ENCODE measurements around the gene IL17D.
A peak's percentile ranks its signal among the peaks of the same experiment; 100 is the strongest.

Gene IL17D

DNA sequence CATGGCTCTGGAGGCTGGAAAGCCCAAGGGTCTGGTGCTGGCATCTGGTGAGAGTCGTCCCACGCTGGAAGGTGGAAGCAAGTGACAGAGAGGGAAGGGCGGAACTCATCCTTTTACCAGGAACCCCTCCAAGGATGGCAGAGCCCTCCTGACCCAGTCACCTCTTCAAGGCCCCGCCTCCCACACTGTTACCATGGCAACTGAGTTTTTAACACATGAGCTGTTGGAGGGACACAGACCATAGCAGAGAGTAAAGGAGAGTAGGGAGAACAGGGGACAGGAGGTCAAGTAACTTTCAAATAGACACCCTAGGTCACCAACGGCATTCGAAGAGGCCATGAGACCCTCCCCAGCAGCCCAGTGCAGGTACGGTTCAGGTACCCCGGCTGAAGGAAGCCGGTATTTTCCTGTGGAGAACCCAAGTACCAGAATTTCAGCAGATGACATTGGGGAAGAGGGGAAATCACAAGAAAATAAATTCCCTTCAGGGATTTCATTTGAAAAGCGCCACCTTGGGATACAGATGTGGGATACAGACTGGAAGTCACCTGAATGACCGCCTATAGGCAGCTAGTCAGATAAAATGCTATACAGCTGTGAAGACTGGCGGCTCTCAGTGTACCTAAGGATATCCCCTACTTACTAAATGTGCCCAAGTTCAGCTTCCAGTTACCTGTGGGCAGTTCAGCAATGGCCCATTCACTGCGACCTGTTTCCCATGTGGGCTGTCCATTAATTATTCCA, 8.0 kb downstream of the IL17D start:
- no peak overlapping the region for H2BK5ac ChIP-seq (ENCODE audit: low read length)
- no peak overlapping the region for H3K56ac ChIP-seq (ENCODE audit: low read length)
- no peaks in the 10 kb centered on the region for H3K4me1 ChIP-seq (ENCODE audit: control insufficient read depth, low read depth, low read length)
- no peak overlapping the region for H3K18ac ChIP-seq (ENCODE audit: low read length)
- H3K9ac ChIP-seq (ENCODE audit: low read length): no peak overlapping the region
- no peak overlapping the region for H3K23ac ChIP-seq (ENCODE audit: low read length)
- H3K27ac ChIP-seq (ENCODE audit: low read depth, low read length): no peak overlapping the region
- H4K5ac ChIP-seq (ENCODE audit: low read length): no peak overlapping the region
- H3K36me3 ChIP-seq (ENCODE audit: control insufficient read depth, insufficient read depth, low read length): no peaks in the 10 kb centered on the region
- no peak overlapping the region for H2BK15ac ChIP-seq (replicated peaks; ENCODE audit: low read depth)
- no CpG with 5 or more reads among the region's 13 CpGs for WGBS (ENCODE audit: extremely low coverage, insufficient coverage, low lambda C conversion rate)
- no peak overlapping the region for H4K8ac ChIP-seq (ENCODE audit: low read depth, low read length)
- H3K79me2 ChIP-seq (ENCODE audit: control insufficient read depth, insufficient read depth, low read length): no peaks in the 10 kb centered on the region
- no peak overlapping the region for H3K4me3 ChIP-seq (ENCODE audit: low read length)
- DNase-seq: peak; percentile 88
- H3K4ac ChIP-seq (ENCODE audit: low read depth, low read length): no peak overlapping the region
- no peaks in the 10 kb centered on the region for H3K27me3 ChIP-seq (ENCODE audit: insufficient read depth, low read length, poor library complexity)
- no peak overlapping the region for H3K4me2 ChIP-seq (ENCODE audit: low read length)
- no peaks in the 10 kb centered on the region for H3K79me1 ChIP-seq (ENCODE audit: low read length)
- H2BK120ac ChIP-seq (ENCODE audit: low read depth, low read length): no peak overlapping the region
- H2AK5ac ChIP-seq (ENCODE audit: low read length): no peak overlapping the region

- Histone ChIP-seq H3K36me3 (ENCODE audit: control insufficient read depth, insufficient read depth, low read length) (no peaks in the 10 kb centered on the region), H3K79me2 (ENCODE audit: control insufficient read depth, insufficient read depth, low read length) (no peaks in the 10 kb centered on the region), H4K5ac (ENCODE audit: low read length) (no peak overlapping the region), H3K27ac (ENCODE audit: low read depth, low read length) (no peak overlapping the region), H3K9ac (ENCODE audit: low read length) (no peak overlapping the region), H2AK5ac (ENCODE audit: low read length) (no peak overlapping the region), H3K4me3 (ENCODE audit: low read length) (no peak overlapping the region), H2BK5ac (ENCODE audit: low read length) (no peak overlapping the region), H3K27me3 (ENCODE audit: insufficient read depth, low read length, poor library complexity) (no peaks in the 10 kb centered on the region), H2BK120ac (ENCODE audit: low read depth, low read length) (no peak overlapping the region), H3K23ac (ENCODE audit: low read length) (no peak overlapping the region), H3K56ac (ENCODE audit: low read length) (peak overlapping the region; percentile 77), H2BK15ac (replicated peaks; ENCODE audit: low read depth) (no peak overlapping the region), H3K4me2 (ENCODE audit: low read length) (peak overlapping the region; percentile 49), H4K8ac (ENCODE audit: low read depth, low read length) (no peak overlapping the region), H3K4ac (ENCODE audit: low read depth, low read length) (no peak overlapping the region), H3K79me1 (ENCODE audit: low read length) (no peaks in the 10 kb centered on the region), H3K18ac (ENCODE audit: low read length) (no peak overlapping the region), H3K4me1 (ENCODE audit: control insufficient read depth, low read depth, low read length) (no peaks in the 10 kb centered on the region)
- no CpG with 5 or more reads among the region's 11 CpGs for WGBS (ENCODE audit: extremely low coverage, insufficient coverage, low lambda C conversion rate)
- DNase-seq: no peak
Observed at GRCh38 chr13:20713014-20713376, 9.5 kb downstream of the IL17D start.

DNA sequence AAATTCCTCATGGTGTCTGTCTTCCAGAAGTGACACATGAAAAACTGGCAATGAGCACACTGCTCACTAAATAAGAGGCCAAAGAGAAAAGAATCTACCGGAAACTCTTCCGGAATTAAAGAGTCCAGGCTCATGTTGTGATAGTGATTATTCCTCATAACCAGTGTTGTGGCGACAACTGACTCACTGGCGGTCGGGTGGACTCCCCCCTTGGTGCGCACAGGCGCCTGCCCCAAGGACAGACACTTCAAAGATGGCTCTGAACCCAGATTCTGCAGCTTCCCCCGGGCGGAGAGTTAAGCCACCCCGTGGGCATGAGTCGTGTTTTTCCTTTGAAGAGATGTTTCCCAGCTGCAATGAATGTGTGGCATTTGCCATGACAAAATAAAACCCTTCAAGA, 10.3 kb downstream of the IL17D start:
- no peaks in the 10 kb centered on the region for H3K36me3 ChIP-seq (ENCODE audit: control insufficient read depth, insufficient read depth, low read length)

DNA sequence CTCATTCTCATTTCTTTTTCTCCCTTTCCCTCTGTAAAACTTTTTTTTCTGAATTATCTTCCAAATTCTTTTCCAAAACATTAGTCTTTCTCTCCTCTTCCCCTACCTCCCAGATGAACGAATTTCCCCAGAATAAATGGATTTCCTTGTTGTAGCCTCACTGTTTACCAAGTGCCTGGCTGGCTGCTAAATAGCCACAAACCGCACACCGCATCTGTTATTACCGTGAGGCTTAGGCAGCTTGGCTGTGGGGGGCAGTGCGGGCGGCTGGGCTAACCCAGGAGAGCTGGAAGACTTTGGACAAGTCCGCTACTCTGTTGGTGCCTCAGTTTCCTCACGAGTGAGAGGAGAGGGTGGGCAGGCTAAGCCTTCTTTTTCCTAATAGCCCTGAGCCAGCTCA, 10.7 kb downstream of the IL17D start:
- no CpG with 5 or more reads among the region's 8 CpGs for WGBS (ENCODE audit: extremely low coverage, insufficient coverage, low lambda C conversion rate)

More for the DNA sequence above, 10.3 kb downstream of the IL17D start:
- Histone ChIP-seq H4K5ac (ENCODE audit: low read length) (no peak overlapping the region), H2BK5ac (ENCODE audit: low read length) (no peak overlapping the region), H3K27ac (ENCODE audit: low read depth, low read length) (no peak overlapping the region), H3K79me2 (ENCODE audit: control insufficient read depth, insufficient read depth, low read length) (no peaks in the 10 kb centered on the region), H3K4me1 (ENCODE audit: control insufficient read depth, low read depth, low read length) (no peaks in the 10 kb centered on the region), H3K9ac (ENCODE audit: low read length) (no peak overlapping the region), H3K4ac (ENCODE audit: low read depth, low read length) (no peak overlapping the region), H4K8ac (ENCODE audit: low read depth, low read length) (no peak overlapping the region), H3K27me3 (ENCODE audit: insufficient read depth, low read length, poor library complexity) (no peaks in the 10 kb centered on the region), H3K23ac (ENCODE audit: low read length) (no peak overlapping the region), H3K18ac (ENCODE audit: low read length) (no peak overlapping the region), H3K4me3 (ENCODE audit: low read length) (no peak overlapping the region), H3K4me2 (ENCODE audit: low read length) (no peak overlapping the region), H2AK5ac (ENCODE audit: low read length) (no peak overlapping the region), H3K56ac (ENCODE audit: low read length) (no peak overlapping the region), H2BK15ac (replicated peaks; ENCODE audit: low read depth) (no peak overlapping the region), H2BK120ac (ENCODE audit: low read depth, low read length) (no peak overlapping the region), H3K79me1 (ENCODE audit: low read length) (no peaks in the 10 kb centered on the region)
- DNase-seq: no peak
- no CpG with 5 or more reads among the region's 11 CpGs for WGBS (ENCODE audit: extremely low coverage, insufficient coverage, low lambda C conversion rate)

DNA sequence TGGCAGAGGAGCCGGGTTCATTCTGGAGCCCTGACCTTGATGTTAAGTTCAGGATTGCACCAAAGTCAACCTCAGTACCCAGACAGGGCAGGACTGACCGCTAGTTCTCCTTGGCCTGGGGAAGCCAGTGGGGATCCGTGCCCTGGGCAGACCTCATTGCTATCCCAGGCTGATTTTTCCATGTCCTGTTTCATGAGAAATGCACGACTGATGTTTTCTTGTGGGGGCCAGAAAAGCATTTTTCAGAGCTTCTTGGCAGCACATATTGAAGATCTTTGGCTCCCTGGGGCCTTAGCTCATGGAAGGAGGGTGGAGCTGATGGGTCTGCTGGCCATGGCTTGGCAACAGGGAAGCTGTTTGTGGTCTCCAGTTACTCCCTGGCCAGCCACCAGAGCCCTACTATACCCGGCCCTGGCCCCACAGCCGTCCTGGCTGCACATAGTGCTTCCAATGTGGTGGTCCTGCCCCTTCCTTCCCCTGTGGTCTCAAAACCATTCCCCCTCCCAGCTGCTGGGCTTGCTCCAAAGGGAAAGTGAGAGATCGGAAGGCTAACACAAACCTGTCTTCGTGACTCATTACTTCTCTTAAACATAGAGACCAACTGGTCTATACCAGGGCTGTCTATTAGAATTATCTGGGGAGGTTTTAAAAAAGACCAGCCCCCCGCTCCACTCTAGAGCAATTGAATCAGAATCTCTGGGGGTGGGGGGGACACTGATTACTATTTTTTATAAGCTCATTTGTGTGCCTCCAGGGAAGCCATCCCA, 11.2 kb downstream of the IL17D start:
- no peak overlapping the region for H3K27ac ChIP-seq (ENCODE audit: low read depth, low read length)
- no peaks in the 10 kb centered on the region for H3K36me3 ChIP-seq (ENCODE audit: control insufficient read depth, insufficient read depth, low read length)
- no peak overlapping the region for H3K56ac ChIP-seq (ENCODE audit: low read length)
- no peak for DNase-seq
- no peaks in the 10 kb centered on the region for H3K27me3 ChIP-seq (ENCODE audit: insufficient read depth, low read length, poor library complexity)
- no peak overlapping the region for H3K4ac ChIP-seq (ENCODE audit: low read depth, low read length)
- no peak overlapping the region for H4K8ac ChIP-seq (ENCODE audit: low read depth, low read length)
- H4K5ac ChIP-seq (ENCODE audit: low read length): no peak overlapping the region
- H3K79me1 ChIP-seq (ENCODE audit: low read length): no peaks in the 10 kb centered on the region
- H3K4me3 ChIP-seq (ENCODE audit: low read length): no peak overlapping the region
- H2BK15ac ChIP-seq (replicated peaks; ENCODE audit: low read depth): no peak overlapping the region
- H2AK5ac ChIP-seq (ENCODE audit: low read length): no peak overlapping the region
- no peak overlapping the region for H3K23ac ChIP-seq (ENCODE audit: low read length)
- no peaks in the 10 kb centered on the region for H3K4me1 ChIP-seq (ENCODE audit: control insufficient read depth, low read depth, low read length)
- H3K4me2 ChIP-seq (ENCODE audit: low read length): no peak overlapping the region
- no CpG with 5 or more reads among the region's 9 CpGs for WGBS (ENCODE audit: extremely low coverage, insufficient coverage, low lambda C conversion rate)
- H3K79me2 ChIP-seq (ENCODE audit: control insufficient read depth, insufficient read depth, low read length): no peaks in the 10 kb centered on the region
- no peak overlapping the region for H2BK5ac ChIP-seq (ENCODE audit: low read length)
- H3K9ac ChIP-seq (ENCODE audit: low read length): no peak overlapping the region
- H2BK120ac ChIP-seq (ENCODE audit: low read depth, low read length): no peak overlapping the region
- H3K18ac ChIP-seq (ENCODE audit: low read length): no peak overlapping the region

More for the DNA sequence above, 10.7 kb downstream of the IL17D start:
- Histone ChIP-seq H3K79me1 (ENCODE audit: low read length) (no peaks in the 10 kb centered on the region), H2AK5ac (ENCODE audit: low read length) (no peak overlapping the region), H3K56ac (ENCODE audit: low read length) (no peak overlapping the region), H3K36me3 (ENCODE audit: control insufficient read depth, insufficient read depth, low read length) (no peaks in the 10 kb centered on the region), H3K23ac (ENCODE audit: low read length) (no peak overlapping the region), H3K9ac (ENCODE audit: low read length) (no peak overlapping the region), H2BK15ac (replicated peaks; ENCODE audit: low read depth) (no peak overlapping the region), H3K4me3 (ENCODE audit: low read length) (no peak overlapping the region), H3K4me1 (ENCODE audit: control insufficient read depth, low read depth, low read length) (no peaks in the 10 kb centered on the region), H2BK5ac (ENCODE audit: low read length) (no peak overlapping the region), H3K27ac (ENCODE audit: low read depth, low read length) (no peak overlapping the region), H3K18ac (ENCODE audit: low read length) (no peak overlapping the region), H2BK120ac (ENCODE audit: low read depth, low read length) (no peak overlapping the region), H4K5ac (ENCODE audit: low read length) (no peak overlapping the region), H3K27me3 (ENCODE audit: insufficient read depth, low read length, poor library complexity) (no peaks in the 10 kb centered on the region), H3K4me2 (ENCODE audit: low read length) (no peak overlapping the region), H3K4ac (ENCODE audit: low read depth, low read length) (no peak overlapping the region), H4K8ac (ENCODE audit: low read depth, low read length) (no peak overlapping the region), H3K79me2 (ENCODE audit: control insufficient read depth, insufficient read depth, low read length) (no peaks in the 10 kb centered on the region)
- no peak for DNase-seq
